HepG2 (cell line): ENCODE results near the gene UCKL1. TPM values are rescaled to one million over a fixed set of nuclear protein-coding genes. Genes with fewer than 3 reads are reported as not detected.

Experiments used
- ADNP ChIP-seq: sonication (generic); formaldehyde crosslinking; IDR thresholded peaks from 2 replicates; pipeline ENCODE4 v1.4.0; 2020; ENCODE audit warnings: missing genetic modification reagents
- AKAP8 ChIP-seq: sonication (generic); formaldehyde crosslinking; IDR thresholded peaks from 2 replicates; pipeline ENCODE4 v1.5.1; 2020; ENCODE audit warnings: mild to moderate bottlenecking, missing genetic modification reagents
- ATF7-NPFF ChIP-seq: sonication (generic); formaldehyde crosslinking; IDR thresholded peaks from 2 replicates; pipeline ENCODE4 v1.8.1; 2023; ENCODE audit warnings: mild to moderate bottlenecking, low read depth, missing genetic modification reagents, moderate library complexity
- E2F1 ChIP-seq: sonication (generic); formaldehyde crosslinking; IDR thresholded peaks from 2 replicates; pipeline ENCODE4 v1.5.0; 2020; ENCODE audit warnings: missing genetic modification reagents
- GZF1 ChIP-seq: sonication (generic); formaldehyde crosslinking; IDR thresholded peaks from 2 replicates; pipeline ENCODE4 v1.5.1; 2020; ENCODE audit warnings: mild to moderate bottlenecking, missing genetic modification reagents
- HCFC1 ChIP-seq: fragments of 150-350 bp; IDR thresholded peaks from 2 replicates; pipeline ENCODE4 v1.6.1; 2014; ENCODE audit warnings: low read depth, low read length
- HMG20B ChIP-seq: conservative IDR thresholded peaks from 2 replicates; pipeline ENCODE4 v1.6.1; 2016; ENCODE audit warnings: missing genetic modification reagents, missing compliant biosample characterization
- HOXA5 ChIP-seq: sonication (generic); formaldehyde crosslinking; IDR thresholded peaks from 2 replicates; pipeline ENCODE4 v1.4.0; 2020; ENCODE audit warnings: missing genetic modification reagents
- MEIS1 ChIP-seq: sonication (generic); formaldehyde crosslinking; IDR thresholded peaks from 2 replicates; pipeline ENCODE4 v1.9.0; 2021; ENCODE audit warnings: mild to moderate bottlenecking, missing genetic modification reagents, moderate library complexity, borderline replicate concordance
- NONO ChIP-seq, 2 experiments: fragments of 450-650 bp in 1 of 2; sonication (generic) in 1 of 2; formaldehyde crosslinking in 1 of 2; IDR thresholded peaks in 1 of 2; conservative IDR thresholded peaks in 1 of 2; 2 replicates each; pipeline versions ENCODE4 v1.6.1 to v1.8.0; 2017 to 2022; ENCODE audit warnings: mild to moderate bottlenecking in 1 of 2, missing genetic modification reagents in 1 of 2, moderate library complexity in 1 of 2
- NR0B2 ChIP-seq: sonication (generic); formaldehyde crosslinking; IDR thresholded peaks from 2 replicates; pipeline ENCODE4 v1.4.0; 2020; ENCODE audit warnings: mild to moderate bottlenecking, missing genetic modification reagents
- ONECUT2 ChIP-seq: sonication (generic); formaldehyde crosslinking; IDR thresholded peaks from 2 replicates; pipeline ENCODE4 v1.4.0; 2020; ENCODE audit warnings: missing genetic modification reagents
- POLR2AphosphoS2 ChIP-seq: IDR thresholded peaks from 2 replicates; pipeline ENCODE4 v1.6.1; 2011; ENCODE audit warnings: low read depth, low read length, improper control_type of control experiment
- RBM39 ChIP-seq: fragments of 200-400 bp; formaldehyde crosslinking; IDR thresholded peaks from one replicate; pipeline ENCODE4 v1.6.1; 2018; ENCODE audit warnings: antibody characterized with exemption, mild to moderate bottlenecking, low read depth, low read length; ENCODE audit not compliant: poor library complexity, severe bottlenecking
- RFX3 ChIP-seq: IDR thresholded peaks from 2 replicates; pipeline ENCODE4 v1.6.1; 2016; ENCODE audit warnings: missing biosample characterization, missing genetic modification reagents
- SIX1 ChIP-seq: sonication (generic); formaldehyde crosslinking; IDR thresholded peaks from 2 replicates; pipeline ENCODE4 v1.4.0; 2020; ENCODE audit warnings: missing genetic modification reagents, borderline replicate concordance
- TFDP2 ChIP-seq: sonication (generic); formaldehyde crosslinking; IDR thresholded peaks from 2 replicates; pipeline ENCODE4 v1.4.0; 2020; ENCODE audit warnings: missing genetic modification reagents
- ZBTB2 ChIP-seq: sonication (generic); formaldehyde crosslinking; IDR thresholded peaks from 2 replicates; pipeline ENCODE4 v1.8.0; 2022; ENCODE audit warnings: low read depth, missing genetic modification reagents
- ZNF180 ChIP-seq: sonication (generic); formaldehyde crosslinking; IDR thresholded peaks from 2 replicates; pipeline ENCODE4 v1.4.0; 2020; ENCODE audit warnings: low read depth, missing genetic modification reagents, borderline replicate concordance
- ZNF260 ChIP-seq: sonication (generic); formaldehyde crosslinking; IDR thresholded peaks from 2 replicates; pipeline ENCODE4 v1.4.0; 2020; ENCODE audit warnings: missing genetic modification reagents, low read depth, mild to moderate bottlenecking, borderline replicate concordance
- ZNF343 ChIP-seq: sonication (generic); formaldehyde crosslinking; IDR thresholded peaks from 2 replicates; pipeline ENCODE4 v1.4.0; 2020; ENCODE audit warnings: mild to moderate bottlenecking, missing genetic modification reagents
- ZNF550 ChIP-seq: sonication (generic); formaldehyde crosslinking; IDR thresholded peaks from 2 replicates; pipeline ENCODE4 v1.4.0; 2020; ENCODE audit warnings: mild to moderate bottlenecking, missing genetic modification reagents, borderline replicate concordance
- ZNF615 ChIP-seq: sonication (generic); formaldehyde crosslinking; IDR thresholded peaks from 2 replicates; pipeline ENCODE4 v1.5.0; 2020; ENCODE audit warnings: mild to moderate bottlenecking, missing genetic modification reagents, borderline replicate concordance
- ZNF709 ChIP-seq: sonication (generic); formaldehyde crosslinking; IDR thresholded peaks from 2 replicates; pipeline ENCODE4 v1.5.0; 2020; ENCODE audit warnings: mild to moderate bottlenecking, missing genetic modification reagents
- ZNF772 ChIP-seq: sonication (generic); formaldehyde crosslinking; IDR thresholded peaks from 2 replicates; pipeline ENCODE4 v1.5.0; 2020; ENCODE audit warnings: mild to moderate bottlenecking, missing genetic modification reagents
- ZNF776 ChIP-seq: sonication (generic); formaldehyde crosslinking; IDR thresholded peaks from 2 replicates; pipeline ENCODE4 v1.4.0; 2020; ENCODE audit warnings: mild to moderate bottlenecking, missing genetic modification reagents
- polyA plus RNA-seq, 8 experiments: library from polyadenylated mRNA; depleted of rRNA in 3 of 8; stranded (reverse) in 7 of 8; unstranded in 1 of 8; fragments of >200 nt; fragmentation: Illumina TruSeq in 4 of 8; extraction: Trizol in 4 of 8; gene quantifications; 2 replicates each; pipeline versions ENCODE4 v1.2.1 to v1.2.3, GENCODE V29; 2011 to 2016; ENCODE audit warnings: low read depth in 4 of 8, missing spikeins in 1 of 8, mixed read lengths in 1 of 8; ENCODE audit not compliant: insufficient read depth in 1 of 8
- total RNA-seq, 5 experiments: library from RNA; depleted of rRNA; stranded (reverse); fragments of >200 nt; fragmentation: Illumina TruSeq; extraction: Trizol; gene quantifications; 2 replicates each; pipeline ENCODE4 v1.2.3, GENCODE V29; 2016; ENCODE audit warnings: low read depth in 1 of 5

UCKL1 gene
- total and polyA plus RNA-seq, 2 of the 13 experiments (the other 11 are each of a cell fraction or from before 2014, with no cell fraction given): 50.2 to 126 TPM

GRCh38 chr20:63955827-63956663 lies at the start of gene UCKL1 (continued):
- peak; percentile 98 for TF ChIP-seq NR0B2 (CRISPR knock-in tag)
- TF ChIP-seq POLR2AphosphoS2: peak; percentile 89
- TF ChIP-seq HCFC1: peak; percentile 98
- TF ChIP-seq NONO (IDR thresholded peaks at IDR 0.05): no peak
- peak; percentile 99 for TF ChIP-seq NONO (CRISPR knock-in tag; conservative IDR thresholded peaks at IDR 0.05)
- TF ChIP-seq RBM39: peak; percentile 88
- peak; percentile 100 for TF ChIP-seq AKAP8 (CRISPR knock-in tag)
- TF ChIP-seq RFX3 (CRISPR knock-in tag): no peak
- peak; percentile 94; the same call in 1 of the 2 replicates for TF ChIP-seq ZNF550 (CRISPR knock-in tag)
- peak; percentile 98 for TF ChIP-seq ATF7-NPFF (CRISPR knock-in tag)
- TF ChIP-seq ZNF343: peak; percentile 99
- TF ChIP-seq ADNP (CRISPR knock-in tag): no peak; the same call in none of the 2 replicates
- TF ChIP-seq ZNF615 (CRISPR knock-in tag): 0 out of 2 replicates have a peak, but pooled peaks have one; percentile 91
- no peak; the same call in 1 of the 2 replicates for TF ChIP-seq ONECUT2
- TF ChIP-seq ZBTB2 (CRISPR knock-in tag): peak; percentile 82
- TF ChIP-seq ZNF772 (CRISPR knock-in tag): peak; percentile 97; the same call in 1 of the 2 replicates
- peak; percentile 6; the same call in 1 of the 2 replicates for TF ChIP-seq SIX1 (CRISPR knock-in tag)
- peak; percentile 99 for TF ChIP-seq ZNF709 (CRISPR knock-in tag)
- peak; percentile 88 for TF ChIP-seq GZF1
- peak; percentile 98 for TF ChIP-seq HOXA5
- TF ChIP-seq MEIS1 (CRISPR knock-in tag): peak; percentile 99
- peak; percentile 100 for TF ChIP-seq ZNF776
- TF ChIP-seq E2F1 (CRISPR knock-in tag): peak; percentile 91
- peak; percentile 55 for TF ChIP-seq HMG20B (CRISPR knock-in tag)
- TF ChIP-seq ZNF260 (CRISPR knock-in tag): peak; percentile 97; the same call in 1 of the 2 replicates
- peak; percentile 80 for TF ChIP-seq TFDP2 (CRISPR knock-in tag)
- peak; percentile 94 for TF ChIP-seq ZNF180 (CRISPR knock-in tag)
